Measurements from ENCODE around the gene TSPAN3. TPM values are rescaled to one million over a fixed set of nuclear protein-coding genes. Genes with fewer than 3 reads are reported as not detected.

Gene TSPAN3
- total RNA-seq, 1 donor from 2014 or later = 202 TPM

- DNase-seq = no peak
Observed at GRCh38 chr15:77033729-77034671, 36.9 kb downstream of the TSPAN3 start.

DNA sequence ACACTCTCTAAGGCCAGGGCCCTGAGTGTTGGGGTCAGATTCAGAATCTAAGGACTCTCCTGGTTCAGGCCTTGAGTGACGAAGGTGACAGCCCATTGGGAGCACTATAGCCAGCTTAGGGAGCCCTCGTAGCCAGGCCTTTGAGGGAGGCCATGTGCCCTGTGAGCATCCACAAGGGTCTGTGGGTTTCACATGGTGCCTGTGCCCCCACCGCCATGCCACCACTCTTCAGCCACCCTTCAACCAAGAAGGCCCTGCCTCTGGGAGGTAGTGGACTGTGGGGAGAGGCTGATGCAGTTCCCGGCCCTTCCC, 37.5 kb downstream of the TSPAN3 start:
- no peak for DNase-seq

- no peak for DNase-seq
Observed at GRCh38 chr15:77032647-77033416, 38.1 kb downstream of the TSPAN3 start.

- DNase-seq = no peak
Observed at GRCh38 chr15:77032052-77032646, 38.8 kb downstream of the TSPAN3 start.

DNA sequence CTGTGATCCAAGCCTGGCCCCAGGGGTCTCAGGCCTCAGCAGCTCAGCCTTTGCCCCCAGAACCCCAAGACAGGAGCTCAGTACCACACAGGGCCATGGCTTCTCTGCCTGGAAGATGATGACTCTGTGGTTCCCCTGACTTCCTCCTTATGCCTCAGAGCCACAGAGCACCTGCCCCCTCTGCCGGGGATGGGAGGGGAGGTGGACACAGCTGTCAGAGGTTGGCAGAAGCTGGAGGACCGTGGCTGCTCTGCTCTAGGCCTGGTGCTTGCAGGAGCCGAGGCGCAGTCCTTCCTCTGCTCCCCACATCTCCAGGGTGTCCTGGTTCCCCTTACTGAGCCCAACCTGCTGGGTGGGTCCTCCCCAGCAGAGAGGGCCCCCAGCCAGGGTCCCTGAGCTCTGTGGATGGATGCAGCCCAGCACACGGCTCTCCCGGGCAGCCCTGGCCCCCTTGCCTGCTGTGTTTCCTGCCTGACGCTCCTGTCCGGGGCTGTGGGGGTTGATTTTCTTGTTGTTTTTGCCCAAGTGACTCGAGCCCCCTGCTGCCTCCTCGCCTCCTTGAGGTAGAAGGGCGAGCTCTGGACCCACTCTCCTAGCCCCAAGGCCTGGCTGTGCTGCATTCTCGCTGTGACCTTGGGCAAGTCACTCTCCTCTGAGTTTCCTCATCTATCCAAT, 39.4 kb downstream of the TSPAN3 start:
- DNase-seq = no peak

DNA sequence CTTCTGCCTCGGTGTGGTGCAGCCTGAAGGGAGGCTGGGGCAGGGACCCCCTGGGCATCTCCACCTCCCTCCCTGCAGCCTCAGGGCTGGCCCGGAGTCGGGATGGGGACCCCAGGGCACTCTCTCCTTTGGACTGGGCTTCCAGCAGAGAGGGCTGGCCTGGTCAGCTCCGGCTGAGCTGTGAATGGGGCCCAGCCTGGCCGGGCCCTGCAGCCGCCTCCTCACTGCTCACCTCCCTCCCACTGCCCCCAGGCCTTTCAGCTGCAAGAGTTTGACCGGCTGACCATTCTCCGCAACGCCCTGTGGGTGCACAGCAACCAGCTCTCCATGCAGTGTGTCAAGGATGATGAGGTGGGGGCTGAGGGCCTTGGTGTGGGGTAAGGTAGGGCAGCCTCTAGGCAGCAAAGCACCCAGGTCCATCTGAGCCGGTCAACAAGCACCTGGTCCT, 40.0 kb downstream of the TSPAN3 start:
- DNase-seq = no peak

DNA sequence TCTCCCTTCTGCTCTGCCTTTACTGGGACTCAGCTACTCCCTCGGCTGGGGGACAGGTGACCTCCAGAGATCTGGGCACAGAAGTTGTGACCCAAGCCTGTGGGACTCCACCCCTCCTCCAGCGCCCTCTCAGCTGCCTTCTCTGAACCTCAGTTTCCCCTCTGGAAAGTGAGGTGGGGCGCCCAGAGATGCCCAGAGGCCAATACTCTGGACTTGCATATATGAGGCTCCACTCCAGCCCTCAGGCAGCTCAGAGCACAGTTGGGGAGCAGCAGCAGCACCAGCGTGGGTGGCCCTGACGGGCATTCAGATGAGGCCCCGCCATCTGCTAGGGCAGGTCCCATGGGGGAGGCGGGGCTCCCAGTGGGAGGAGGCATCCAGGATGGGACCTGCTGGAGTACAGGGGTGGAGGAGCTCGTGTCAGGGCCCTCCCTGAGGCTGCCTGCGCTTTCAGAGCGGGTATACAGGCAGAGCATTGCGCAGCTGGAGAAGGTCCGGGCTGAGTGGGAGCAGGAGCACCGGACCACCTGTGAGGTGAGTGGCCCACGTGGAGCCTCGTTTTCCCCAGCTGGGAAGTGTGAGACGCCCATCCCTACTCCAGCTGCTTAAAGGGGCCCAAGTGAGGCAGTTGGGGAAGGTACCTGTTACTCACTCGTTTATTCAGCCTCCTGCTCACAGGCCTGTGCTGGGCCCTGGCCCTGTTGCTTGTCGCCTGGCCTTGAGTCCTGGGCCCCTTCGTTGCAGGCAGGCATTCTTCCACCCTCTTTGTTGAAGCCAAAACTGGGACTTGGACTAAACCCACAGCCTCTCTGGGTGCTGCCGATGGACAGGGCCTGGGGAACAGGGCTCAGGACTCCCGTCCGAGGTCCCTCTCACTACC, 40.6 kb downstream of the TSPAN3 start:
- DNase-seq = no peak

DNA sequence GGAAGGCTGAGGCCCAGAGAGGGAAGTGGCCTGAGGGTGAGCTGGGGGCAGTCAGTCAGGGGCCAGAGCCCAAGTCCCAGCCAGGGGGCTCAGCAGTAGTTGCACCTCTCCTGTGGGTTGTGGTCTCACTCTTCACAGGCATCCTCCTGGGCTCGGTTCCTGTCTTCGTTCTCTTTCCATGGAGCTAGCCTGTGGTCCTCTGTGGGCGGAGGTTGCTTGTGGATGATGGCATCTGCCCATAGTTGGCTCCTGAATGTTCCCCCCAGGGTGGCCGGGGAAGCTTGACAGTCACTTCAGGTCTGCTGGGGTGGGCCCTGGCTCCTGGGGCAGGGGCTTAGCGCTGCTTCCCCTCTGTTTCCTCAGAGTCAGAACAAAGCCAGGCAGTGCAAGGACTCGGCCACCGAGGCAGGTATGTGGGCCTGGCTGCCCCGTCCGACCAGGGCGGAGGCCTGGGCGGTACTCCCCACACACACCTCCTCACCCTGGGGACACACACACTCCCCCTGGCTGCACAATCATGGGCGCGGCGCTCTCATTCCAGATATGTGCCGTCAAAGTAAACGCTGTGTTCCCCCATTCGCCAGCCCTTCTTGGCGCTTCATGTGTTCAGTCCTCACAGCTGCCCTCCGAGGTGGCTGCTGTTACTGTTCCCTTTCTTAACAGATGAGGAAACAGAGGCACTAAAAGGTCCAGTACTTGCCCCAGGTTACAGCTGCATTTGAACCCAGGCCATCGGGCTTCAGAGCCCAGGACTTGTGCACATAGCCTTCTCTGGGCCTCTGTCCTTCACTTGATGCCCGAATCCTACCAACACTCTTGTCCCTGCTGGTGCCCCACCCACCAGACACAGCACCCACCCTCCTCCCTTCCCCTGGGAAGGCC, 41.5 kb downstream of the TSPAN3 start:
- DNase-seq = no peak

- DNase-seq = no peak
Observed at GRCh38 chr15:77028451-77029165, 42.3 kb downstream of the TSPAN3 start.

GRCh38 chr15:77027697-77028450, 43.0 kb downstream of the TSPAN3 start:
- DNase-seq = no peak

GRCh38 chr15:77027111-77027696, 43.7 kb downstream of the TSPAN3 start:
- no peak for DNase-seq

GRCh38 chr15:77026501-77027110, 44.3 kb downstream of the TSPAN3 start:
- no peak for DNase-seq

GRCh38 chr15:77025941-77026411, 44.9 kb downstream of the TSPAN3 start:
- no peak for DNase-seq

DNA sequence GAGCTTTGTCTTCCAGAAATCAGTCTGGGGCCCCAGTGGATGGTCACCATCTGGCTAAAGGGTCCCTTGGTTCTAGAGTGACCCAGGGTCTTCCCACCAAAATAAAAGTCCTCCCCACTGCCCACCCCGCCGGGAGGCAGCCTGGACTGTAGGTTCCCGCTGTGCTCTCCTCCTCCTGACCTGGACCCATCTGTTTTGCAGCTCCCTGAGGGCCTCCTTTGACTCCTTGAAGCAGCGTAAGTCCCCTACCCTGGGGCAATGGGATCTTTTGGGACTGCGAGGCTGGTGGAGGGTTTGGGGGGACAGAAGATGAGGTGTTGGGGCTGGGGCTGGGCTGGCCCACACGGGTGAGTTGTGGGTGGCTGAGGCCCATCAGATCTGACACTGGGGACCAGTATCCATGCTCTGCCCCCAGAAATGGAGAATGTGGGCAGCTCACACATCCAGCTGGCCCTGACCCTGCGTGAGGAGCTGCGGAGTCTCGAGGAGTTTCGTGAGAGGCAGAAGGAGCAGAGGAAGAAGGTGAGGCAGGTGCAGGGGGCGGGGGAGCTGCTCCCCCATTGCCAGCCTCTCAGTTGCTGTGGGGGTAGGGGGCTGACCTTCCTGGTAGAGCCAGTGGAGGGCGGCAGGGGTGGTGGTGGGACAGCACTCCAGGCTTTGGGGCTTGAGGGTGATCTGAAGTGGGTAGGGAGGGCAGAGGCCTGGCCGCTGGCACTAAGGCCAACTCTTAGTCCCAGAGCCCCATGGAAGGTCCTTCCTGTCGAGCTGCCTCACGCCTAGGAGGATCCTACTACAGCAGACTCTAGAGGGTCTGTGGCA, 45.6 kb downstream of the TSPAN3 start:
- no peak for DNase-seq

DNA sequence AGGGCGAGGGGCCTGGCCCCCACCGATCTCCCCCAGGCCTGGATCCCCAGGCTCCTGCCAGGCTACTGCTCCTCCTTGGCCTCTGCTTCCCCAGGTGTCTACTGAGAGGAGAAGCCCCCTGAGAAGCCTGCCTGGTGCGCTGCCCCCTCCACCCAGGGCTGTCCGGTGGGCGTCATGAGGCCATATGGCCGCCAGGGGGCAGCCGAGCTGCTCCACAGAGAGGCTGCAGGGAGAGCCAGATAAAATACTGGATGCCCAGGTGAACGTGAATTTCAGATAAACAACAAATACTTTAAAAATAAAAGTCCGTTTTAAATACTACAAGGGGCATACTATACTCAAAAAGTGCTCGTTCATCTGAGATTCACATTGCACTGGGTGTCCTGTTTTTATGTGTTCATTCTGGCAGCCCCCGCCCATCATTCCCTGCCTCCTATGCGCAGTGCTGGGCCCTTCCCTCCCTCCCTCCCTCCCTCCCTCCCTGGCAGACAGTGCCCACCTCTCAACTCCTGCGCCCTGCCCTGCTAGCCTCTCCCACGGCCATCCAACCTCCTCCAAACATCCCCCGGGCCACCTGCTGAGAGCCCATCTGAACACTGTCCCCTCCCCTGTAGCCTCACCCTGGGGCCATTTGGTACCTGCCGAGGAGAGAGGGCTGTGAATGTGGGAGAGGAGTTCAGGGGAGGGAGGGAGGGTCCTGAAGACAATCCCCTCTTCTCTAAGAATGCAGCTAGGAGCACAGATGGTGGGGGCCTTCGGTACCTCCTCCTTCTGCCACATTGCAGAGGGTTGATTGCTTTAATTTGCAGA, 46.4 kb downstream of the TSPAN3 start:
- DNase-seq = peak; percentile 18
